Activated T-cell treated with anti-CD3 and anti-CD28 coated beads for 1 hour (primary cell): Measurements from ENCODE around the gene SUGP2.

Source experiments
- DNase-seq: peaks from one replicate; pipeline ENCODE4 v3.0.0-alpha.2; 2020; ENCODE audit warnings: low read depth

The SUGP2 gene

GRCh38 chr19:19059018-19059836 is 25.9 kb upstream of the SUGP2 start:
- no peak for DNase-seq

DNA sequence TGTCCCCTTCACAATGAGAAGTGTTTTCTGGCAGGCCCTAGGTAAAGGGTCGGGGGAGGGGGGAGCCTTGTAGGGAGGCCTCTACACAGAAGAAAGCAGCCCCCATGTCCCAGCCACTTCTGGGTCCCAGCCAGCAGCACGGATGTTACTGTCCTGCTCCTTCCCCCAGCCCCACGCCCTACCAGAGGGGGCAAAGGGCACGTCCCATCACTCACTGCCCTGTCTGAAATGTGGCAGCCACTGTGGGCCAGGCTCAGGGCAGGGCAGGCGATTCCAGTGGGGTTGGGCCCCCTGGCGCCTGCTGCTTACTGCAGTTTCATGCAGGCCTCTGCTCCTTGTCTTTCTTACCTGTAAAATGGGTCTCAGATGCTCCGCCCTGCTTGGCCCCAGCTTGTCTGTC is 24.4 kb upstream of the SUGP2 start:
- no peak for DNase-seq

DNA sequence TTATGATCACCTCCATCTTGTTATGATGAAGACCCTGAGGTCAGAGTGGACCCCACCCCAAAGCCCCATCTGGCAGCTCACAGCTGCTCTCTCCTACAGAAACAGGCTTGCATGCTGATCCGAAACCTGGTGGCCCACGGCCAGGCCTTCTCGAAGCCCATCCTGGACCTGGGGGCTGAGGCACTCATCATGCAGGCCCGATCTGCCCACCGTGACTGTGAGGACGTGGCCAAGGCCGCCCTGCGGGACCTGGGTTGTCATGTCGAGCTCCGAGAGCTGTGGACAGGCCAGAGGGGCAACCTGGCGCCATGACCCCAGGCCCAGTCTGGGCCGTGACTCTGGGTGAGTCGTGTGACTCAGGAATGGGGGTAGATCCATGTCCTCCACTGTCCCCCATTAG is 24.0 kb upstream of the SUGP2 start:
- DNase-seq = no peak

GRCh38 chr19:19056636-19057275 is 23.4 kb upstream of the SUGP2 start:
- DNase-seq = no peak

- no peak for DNase-seq
Measured at GRCh38 chr19:19055701-19056100, 22.4 kb upstream of the SUGP2 start.

GRCh38 chr19:19054939-19055440 is 21.7 kb upstream of the SUGP2 start:
- DNase-seq = no peak

GRCh38 chr19:19054315-19054938 is 21.1 kb upstream of the SUGP2 start:
- no peak for DNase-seq

DNA sequence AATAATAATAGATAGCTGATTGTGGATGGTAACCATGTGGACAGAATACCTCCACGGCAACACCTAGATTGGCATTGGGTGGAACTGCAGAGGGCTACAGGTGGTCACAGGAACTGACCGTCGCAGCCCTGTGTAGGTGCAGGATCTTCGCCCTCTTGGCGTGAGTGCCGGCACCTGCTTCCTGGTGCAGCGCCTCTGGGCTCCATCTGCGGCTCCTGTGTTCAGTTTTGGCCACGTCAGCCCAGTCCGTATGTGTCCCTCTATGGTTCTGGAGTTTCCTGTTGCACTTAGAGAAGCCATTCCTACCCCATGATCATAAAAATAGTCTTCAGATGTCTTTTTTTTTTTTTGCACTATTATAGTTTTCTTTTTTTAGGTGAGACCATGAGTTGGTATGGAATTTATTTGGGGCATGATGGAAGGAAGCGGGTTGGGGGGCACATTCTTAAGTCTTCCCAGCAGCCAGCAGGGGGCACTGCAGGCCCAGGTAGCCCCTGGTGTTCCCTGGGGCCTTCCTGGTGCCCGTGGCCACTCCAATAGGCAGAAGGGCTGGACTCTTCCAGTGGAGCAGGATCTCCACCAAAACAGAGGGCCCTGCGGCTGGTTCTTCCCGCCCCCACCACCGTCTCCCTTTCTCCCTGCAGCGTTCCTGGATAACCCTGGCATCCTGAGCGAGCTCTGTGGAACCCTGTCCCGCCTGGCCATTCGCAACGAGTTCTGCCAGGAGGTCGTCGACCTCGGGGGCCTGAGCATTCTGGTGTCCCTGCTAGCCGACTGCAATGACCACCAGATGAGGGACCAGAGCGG is 20.4 kb upstream of the SUGP2 start:
- peak; percentile 65 for DNase-seq

DNA sequence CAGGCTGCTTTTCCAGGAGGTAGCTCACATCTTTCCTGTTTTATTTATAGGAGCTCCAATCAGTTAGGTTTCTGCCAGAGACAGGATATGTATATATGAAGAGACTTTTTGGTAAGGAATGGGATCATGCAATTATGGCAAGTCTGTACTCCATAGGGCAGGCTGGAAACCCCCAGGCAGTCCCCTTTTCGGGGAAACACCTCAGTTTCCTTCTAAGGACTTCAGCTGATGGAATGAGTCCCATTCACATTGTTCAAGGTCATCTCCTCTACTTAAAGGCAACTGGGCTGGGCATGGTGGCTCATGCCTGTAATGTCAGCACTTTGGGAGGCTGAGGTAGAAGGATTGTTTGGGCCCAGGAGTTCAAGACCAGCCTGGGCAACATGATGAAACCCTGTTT is 19.6 kb upstream of the SUGP2 start:
- DNase-seq = no peak

GRCh38 chr19:19051478-19052213 is 18.3 kb upstream of the SUGP2 start:
- DNase-seq = no peak

DNA sequence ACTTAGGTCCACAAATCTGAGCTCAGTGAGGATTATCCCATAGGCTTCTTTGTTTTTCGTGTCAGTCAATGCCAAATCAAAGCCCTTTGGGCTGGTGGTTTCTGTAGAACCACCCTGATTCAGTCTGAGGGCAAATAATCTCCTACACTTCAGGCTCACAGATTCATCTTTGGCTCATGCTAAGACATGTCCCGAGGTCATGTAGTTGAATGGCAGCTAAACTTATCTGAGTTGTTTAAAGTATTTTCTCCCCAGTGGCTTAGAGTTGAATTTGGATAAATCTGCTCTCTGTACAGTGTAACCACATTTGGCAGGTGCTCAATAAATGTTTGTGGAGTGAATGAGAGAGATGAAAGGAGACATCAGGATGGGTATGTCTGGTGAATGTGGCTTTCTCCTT is 17.4 kb upstream of the SUGP2 start:
- no peak for DNase-seq

DNA sequence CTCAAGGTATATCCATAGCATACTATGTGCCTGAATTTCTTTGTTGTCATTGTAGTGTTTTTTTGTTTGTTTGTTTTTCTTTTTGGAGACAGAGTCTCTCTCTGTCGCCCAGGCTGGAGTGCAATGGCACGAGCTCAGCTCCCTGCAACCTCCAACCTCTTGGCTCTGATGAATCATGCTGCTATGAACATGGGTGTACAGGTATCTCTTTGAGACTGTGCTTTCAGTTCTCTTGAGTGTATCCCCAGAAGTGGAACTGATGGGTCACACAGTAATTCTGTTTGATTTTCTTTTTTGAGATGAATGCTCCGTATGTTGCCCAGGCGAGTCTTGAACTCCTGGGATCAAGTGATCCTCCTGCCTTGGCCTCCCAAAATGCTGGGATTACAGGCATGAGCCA is 16.8 kb upstream of the SUGP2 start:
- no peak for DNase-seq

- DNase-seq = no peak
Measured at GRCh38 chr19:19049406-19049805, 16.1 kb upstream of the SUGP2 start.

DNA sequence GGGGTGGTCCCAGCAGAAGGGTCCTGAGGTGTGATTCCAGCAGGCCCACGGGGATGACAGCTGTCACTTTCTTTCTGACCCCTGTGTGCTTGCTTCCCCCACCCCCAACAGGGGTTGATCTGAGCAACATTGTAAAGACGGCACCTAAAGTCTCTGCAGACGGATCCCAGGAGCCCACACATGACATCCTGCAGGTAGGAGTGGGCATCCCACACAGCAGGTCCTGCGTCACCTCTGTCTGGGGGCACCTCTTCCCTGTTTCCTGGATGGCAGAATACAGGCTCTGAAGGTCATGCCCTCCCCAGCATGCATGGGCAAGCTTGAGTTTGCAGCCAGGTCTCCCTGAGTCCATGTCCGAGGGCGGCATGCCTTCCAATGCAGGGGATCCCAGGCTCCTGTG is 10.6 kb upstream of the SUGP2 start:
- DNase-seq = no peak

- DNase-seq = no peak
Measured at GRCh38 chr19:19043481-19043880, 10.2 kb upstream of the SUGP2 start.

DNA sequence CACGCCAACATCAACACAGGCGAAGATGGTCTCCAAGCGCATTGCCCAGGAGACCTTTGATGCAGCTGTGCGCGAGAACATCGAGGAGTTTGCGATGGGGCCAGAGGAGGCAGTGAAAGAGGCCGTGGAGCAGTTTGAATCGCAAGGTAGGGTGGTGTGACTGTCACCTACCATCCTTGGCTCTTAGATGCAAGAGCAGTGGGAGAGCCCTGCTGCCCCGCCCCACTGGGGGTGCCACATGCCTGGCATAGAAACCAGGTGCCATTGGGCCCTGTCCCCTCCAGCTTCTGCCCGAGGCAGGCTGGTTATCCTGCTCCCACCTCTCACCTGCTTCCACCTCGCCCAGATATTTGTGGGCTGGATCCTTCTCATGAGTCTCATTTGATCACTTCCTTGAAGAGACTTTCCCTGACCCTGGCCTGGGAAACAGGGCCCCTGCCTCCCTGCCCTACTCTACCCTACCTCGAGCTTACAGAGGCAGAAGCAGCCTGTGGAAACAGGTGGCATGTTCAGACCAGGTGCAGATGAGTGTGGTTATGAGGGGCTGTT is 9.5 kb upstream of the SUGP2 start:
- no peak for DNase-seq

DNA sequence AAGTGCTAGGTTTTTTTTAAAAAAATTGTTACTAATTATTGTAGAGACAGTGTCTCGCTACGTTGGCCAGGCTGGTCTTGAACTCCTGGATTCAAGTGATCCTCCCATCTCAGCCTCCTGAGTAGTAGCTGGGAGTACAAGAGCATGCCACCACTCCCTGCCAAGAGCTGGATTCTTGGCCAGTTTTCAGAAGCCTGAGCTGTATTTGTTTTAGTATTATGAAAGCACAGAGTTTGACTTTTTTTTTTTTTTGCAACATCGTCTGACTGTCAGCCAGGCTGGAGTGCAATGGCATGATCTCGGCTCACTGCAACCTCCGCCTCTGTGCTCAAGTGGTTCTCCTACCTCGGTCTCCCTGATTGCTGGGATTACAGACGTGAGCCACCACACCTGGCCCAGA is 7.1 kb upstream of the SUGP2 start:
- no peak for DNase-seq

- DNase-seq = no peak
Measured at GRCh38 chr19:19039901-19040300, 6.6 kb upstream of the SUGP2 start.

DNA sequence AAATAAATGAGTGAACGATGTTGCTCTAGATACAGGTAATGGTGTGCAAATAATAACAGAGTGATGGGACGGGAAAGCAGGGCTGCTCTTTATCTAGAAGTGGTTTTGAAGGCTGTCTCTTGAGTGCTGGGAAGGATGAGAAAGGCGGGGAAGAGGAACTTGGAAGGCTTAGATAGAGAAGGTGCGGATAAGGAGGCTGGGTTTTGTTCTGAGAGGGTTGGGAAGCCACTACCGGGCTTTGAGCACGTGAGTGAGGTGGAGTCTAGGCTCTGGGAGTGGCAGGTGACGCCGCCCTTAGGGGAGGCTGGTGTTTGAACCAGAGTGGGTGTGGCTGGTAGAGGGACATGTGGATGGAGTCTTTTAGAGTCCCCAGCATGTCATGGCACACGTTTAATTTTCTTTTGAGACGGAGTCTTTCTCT is 897 bp upstream of the SUGP2 start:
- DNase-seq = peak; percentile 38

GRCh38 chr19:19033176-19033425 is 216 bp downstream of the SUGP2 start:
- DNase-seq = no peak

DNA sequence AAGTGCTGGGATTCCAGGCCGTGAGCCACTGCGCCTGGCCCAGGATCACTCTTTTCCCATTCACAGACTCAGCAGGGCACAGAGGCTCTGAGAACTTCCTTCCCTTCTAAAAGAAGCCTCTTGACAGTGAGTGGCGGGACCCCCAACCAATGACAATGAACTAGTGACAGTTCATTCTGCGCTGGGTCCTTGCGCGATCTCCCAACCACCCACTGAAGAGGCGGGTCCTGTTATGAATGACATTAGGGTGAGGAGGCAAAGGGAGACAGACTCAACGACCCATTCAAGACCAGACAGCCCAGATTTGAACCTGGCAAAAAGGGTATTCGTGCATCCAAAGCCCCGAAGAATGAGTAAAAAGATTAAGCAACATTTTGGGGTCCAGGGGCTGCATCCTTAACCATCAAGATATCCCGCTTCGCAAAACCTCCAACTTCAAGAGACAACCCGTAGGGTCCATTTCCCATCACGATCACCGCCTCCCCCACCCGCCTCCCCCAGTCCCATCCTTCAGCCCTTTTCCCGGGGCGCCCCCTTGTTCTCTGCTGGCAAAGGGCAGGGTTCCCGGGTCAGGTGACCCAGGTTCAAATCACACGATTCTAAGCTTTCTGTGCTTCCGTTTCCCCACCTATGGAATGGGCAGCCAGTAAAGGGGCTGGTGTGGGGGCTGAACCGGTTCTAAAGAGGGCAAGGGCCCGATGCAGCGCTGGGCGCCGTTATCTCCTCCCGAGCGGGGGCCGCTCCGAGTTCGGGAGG is 719 bp downstream of the SUGP2 start:
- DNase-seq = peak; percentile 51
